NCI-H1048 (cell line): ENCODE measurements around the gene RNF180.

Experiments
- DNase-seq: peaks from one replicate; lab custom pipeline; 2025; lab: John Stamatoyannopoulos, UW

The RNF180 gene, protein sequence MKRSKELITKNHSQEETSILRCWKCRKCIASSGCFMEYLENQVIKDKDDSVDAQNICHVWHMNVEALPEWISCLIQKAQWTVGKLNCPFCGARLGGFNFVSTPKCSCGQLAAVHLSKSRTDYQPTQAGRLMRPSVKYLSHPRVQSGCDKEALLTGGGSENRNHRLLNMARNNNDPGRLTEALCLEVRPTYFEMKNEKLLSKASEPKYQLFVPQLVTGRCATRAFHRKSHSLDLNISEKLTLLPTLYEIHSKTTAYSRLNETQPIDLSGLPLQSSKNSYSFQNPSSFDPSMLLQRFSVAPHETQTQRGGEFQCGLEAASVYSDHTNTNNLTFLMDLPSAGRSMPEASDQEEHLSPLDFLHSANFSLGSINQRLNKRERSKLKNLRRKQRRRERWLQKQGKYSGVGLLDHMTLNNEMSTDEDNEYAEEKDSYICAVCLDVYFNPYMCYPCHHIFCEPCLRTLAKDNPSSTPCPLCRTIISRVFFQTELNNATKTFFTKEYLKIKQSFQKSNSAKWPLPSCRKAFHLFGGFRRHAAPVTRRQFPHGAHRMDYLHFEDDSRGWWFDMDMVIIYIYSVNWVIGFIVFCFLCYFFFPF

DNA sequence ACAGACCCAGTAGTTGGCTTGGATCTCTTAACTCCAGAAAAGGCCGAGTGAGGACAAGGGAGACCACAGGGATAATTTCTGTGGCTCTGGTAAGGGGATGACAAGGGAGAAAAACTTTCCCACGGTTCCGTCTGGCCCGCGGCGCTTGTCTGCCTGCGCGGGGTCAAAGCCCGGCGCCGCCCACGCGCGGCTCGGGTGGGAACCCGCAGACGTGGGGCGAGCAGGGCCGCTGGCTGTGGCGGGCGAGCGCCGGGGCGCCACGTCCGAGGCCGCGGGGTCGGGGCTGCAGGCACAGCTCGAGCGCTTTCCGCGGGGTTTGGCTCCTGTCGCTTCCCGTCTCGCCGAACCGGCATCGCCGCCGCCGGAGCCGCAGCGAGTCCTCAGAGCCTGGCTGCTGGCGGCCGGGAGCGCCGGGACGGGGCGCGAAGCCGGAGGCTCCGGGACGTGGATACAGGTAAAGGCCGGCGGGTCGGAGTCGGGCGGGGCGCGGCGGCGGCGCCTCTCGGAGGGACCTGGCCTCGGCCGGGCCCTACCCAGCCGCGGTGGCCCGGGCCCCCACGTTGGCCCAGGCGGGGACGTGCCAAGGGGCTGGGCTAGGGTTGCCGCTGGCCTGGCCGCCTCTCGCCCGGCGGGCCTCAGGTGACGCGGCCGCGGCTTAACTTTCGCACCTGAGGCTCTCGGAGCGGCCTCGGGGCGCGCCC is at the start of gene RNF180:
TSS of gene RNF180 (plus strand) at position 344 of the 701 bp plus-strand sequence. CDS start 34,965 bp downstream, outside the sequence.
- peak; percentile 25 for DNase-seq

DNA sequence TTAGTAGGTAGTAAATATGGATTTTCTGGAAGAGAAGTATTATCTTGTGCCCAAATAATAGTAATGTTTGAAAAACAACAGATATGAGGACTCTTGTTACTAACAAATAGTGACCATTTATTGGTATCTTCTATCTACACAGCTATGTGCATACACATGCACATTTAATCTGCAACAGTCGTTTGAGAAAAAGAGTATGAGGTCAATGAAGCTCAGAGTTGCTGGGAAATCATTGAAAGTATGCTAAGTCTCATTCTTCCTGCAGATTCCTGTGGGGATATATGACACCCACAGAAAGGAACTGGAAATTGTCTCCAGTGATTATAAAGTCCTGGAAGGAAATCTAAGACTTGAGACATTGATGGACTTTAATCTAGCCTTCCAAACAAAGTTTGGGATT is 40.1 kb upstream of the RNF180 start:
- no peak for DNase-seq

DNA sequence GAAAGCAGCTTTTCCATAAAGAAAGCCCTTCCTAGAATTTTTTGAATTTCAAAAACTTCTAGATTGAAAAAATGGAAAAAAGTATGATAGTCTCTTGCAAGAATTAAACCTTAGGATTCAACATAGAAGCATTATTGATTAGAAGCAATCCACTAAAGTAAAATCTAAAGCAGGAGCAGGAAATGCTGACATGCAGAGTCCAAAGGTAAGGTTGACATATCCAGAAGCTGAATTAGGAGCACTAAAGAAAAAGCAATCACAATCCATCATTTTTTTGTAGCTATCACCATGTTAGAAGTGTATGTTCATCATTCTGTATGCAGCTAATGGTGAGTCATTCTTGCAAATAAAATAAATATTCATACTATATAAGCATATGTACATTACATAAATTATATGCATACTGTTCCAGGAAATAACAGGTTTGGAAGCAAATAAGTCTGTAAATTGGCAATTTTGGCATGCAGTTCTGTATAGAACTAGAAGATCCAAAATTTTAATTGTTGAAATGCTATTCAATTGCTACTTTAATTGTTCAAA is 39.4 kb upstream of the RNF180 start:
- no peak for DNase-seq

DNA sequence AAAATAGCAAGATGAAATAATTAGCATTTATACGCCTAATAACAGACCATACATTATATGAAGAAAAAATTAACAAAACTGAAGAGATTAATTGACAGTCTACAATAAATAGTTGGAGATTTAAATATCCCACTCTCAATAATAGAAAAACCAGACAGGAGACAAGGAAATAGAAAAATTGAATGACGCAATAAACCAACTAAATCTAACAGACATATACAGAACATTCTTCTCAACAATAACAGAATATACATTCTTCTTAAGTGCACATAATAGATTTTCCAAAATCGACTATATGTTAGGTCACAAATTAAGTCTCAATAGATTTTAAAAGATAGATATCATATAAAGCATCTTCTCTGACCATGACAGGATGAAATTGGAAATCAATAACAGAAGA is 25.6 kb upstream of the RNF180 start:
- DNase-seq, result no peak

DNA sequence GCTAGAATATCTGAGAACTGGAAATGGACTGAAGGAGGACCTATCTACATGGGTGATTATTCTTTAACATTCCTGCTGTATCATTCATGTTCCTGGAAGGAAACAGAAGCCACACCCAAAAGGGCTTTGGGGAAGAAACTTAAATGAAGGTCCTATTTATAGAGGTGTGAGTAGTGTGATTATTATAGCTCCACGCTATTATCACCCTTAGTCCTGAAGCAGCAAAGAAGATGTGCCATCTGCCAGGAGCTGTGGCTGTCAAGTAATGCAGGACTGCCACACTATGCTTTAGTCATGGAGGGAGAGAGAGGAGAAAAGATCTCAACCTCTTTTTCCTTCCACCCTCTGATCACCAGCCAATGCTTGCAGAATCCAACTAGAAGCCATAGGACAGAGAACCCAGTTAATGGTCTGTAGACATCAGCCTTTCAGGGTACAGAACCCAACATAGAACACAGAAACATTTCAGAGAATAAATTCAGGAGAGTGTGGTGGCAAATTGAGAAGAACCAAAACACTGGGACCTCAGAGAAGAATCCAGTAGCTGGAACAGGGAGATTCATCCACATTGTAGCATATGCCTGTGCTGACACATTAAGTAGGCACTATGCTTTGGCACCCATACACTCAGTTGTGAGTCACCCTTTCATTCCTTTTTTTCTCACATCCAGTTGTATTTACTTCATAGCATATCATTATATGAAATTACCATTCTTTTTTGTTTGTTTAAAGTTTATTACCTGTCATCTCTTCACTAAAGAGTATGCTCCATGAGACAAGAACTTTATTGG is 21.0 kb upstream of the RNF180 start:
- no peak for DNase-seq

DNA sequence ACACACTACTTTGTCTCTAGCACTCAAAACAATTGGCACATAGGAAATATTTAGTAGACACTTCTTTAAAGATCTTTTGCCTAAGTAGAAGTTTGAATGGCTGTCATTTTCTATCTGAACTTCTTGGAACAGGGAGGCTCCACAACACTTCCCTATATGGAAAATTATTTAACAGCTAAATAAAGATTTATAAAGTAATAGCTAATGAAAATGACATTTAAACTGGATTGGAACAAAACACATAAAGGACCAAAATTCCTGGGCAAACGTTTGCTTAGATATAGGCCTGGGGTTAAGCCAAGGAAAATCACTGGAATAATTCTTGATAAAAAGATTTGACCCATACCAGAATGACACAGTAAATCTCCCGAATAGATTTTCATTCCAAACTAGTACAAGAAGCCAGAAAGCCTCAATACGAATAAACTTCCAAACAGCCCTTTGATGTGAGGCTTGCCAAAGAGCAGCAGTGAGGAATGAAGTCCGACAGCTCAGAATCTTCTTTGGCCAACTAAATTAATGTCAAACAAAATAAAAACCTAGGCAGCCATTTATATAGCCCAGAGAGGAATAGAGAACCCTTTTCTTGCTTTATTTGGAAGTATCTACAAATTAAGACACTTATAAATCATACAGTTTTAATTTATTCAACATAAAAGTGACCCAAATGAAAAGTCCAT is 20.3 kb upstream of the RNF180 start:
- DNase-seq, result no peak

DNA sequence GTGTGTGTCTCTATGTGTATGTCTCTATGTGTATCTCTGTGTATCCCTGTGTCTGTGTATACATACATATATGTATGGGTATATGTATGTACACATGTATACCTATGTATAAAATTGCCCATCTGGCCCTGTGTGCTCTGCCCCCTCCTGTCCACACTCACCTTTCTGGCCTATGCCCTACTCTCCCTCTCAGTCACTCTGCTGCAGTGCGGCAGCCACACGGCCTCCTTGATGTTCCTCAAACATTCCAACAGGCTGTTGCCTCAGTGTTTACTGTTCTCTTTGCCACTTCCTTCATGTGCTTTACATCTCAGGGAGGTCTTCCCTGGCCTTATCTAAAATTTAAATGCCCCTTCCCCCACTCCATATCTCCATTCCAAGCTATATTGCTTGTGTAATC is 18.3 kb upstream of the RNF180 start:
- DNase-seq, result no peak

DNA sequence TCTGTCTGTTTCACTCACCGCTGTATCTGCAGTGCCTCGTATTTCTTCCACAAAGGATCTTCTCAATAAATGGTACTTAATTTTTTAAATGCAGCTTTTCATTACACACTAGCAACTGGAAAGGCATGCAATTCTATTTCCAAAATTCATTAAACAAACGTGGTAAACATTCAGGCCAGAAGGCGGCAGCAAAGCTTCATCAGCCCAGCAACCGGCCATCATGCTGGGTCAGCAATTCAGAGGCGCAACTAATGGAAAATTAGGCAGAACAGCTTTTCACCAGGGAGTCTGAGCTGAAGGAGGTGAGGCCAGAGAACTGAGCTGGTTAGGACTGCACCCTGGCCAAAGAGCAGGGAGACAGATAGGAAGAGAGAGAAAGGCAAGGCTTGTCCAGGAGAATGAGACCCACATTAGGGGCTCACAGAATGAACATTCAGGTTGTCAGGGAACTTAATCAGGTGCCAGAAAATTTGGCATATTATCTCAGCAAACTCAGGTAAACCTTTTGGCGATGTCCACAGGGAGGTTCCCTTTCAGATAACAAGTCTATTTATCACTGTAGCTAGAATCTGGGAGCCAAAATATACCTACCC is 17.7 kb upstream of the RNF180 start:
- DNase-seq, result no peak

DNA sequence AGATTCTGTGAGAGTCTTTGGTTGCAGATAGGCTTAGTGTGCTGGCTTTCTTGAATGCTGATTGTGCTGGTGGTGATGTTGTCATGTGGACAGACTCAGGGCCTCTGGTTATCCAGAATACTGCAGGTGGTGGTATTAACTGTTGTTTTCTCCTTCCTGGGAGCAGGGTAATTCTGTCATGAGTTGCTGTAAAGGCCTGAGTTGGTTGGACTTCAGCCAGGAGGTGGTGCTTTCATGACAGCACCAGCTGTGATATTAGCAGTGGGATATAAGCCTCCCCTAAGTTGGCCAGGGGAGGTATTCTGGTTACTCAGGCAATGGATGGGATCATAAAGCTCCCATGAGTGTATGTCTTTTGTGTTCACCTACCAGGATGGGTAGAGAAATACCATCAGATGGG is 16.4 kb upstream of the RNF180 start:
- no peak for DNase-seq

DNA sequence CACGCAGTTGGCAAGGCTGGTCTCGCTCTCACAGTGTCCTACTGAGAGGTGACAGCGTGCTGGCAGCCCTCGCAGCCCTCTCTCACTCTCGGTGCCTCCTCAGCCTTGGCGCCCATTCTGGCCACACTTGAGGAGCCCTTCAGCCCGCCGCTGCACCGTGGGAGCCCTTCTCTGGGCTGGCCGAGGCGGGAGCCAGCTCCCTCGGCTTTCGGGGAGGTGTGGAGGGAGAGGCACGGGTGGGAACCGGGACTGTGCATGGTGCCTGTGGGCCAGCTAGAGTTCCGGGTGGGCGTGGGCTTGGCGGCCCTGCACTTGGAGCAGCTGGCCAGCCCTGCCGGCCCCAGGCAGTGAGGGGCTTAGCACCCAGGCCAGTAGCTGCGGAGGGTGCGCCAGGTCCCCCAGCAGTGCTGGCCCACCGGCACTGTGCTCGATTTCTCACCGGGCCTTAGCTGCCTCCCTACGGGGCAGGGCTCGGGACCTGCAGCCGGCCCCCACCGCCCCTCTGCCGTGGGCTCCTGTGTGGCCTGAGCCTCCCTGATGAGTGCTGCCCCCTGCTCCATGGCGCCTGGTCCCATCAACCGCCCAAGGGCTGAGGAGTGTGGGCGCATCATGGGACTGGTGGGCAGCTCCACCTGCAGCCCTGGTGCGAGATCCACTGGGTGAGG is 15.7 kb upstream of the RNF180 start:
- no peak for DNase-seq

DNA sequence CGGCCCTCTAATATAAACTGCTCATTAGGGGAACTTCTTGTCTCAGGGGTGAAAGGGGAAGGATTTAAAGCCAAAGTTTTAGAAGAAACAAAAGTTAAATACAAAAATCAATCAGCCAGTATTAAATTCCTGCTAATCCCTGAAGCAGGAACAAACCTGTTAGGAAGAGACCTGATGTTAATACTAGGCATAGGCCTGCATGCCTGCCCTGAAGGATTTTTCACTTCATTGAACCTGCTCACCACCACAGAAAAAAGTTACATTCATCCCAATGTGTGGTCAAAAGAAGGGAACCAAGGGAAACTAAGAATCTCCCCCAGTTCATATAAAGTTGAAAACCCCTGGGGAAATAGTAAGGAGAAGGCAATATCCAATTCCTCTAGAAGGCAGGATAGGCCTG is 9.4 kb upstream of the RNF180 start:
- no peak for DNase-seq

DNA sequence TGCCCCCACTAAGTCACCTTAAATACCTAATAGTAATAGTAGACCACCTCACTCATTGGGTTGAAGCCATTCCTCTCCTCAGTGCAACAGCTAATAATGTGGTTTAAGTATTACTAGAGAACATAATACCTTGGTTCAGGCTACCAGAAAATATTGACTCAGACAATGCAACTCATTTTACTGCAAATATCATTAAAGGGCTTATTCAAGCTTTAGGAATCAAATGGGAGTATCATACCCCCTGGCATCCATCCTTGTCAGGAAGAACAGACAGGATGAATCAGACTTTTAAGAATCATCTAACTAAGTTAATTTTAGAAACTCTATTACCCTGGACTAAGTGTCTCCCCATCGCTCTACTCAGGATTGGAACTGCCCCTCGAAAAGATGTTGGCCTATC is 6.8 kb upstream of the RNF180 start:
- no peak for DNase-seq

DNA sequence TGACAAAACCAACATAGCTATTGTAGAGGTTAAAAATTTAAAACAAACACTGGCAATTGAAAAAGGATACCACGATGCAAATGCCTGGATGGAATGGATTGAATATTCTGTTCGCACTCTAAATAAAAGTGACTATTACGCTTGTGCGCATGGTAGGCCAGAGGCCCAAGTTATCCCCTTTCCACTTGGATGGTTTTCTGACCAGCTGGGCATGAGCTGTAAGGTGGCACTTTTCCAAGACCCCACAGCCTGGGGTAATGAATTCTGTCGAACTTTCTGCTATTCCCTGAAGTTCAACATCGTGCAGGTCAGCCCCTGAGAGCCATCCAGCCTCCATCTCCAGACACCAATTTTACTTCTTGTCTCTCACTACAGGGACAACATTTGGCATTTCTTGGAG is 5.4 kb upstream of the RNF180 start:
- DNase-seq, result no peak

DNA sequence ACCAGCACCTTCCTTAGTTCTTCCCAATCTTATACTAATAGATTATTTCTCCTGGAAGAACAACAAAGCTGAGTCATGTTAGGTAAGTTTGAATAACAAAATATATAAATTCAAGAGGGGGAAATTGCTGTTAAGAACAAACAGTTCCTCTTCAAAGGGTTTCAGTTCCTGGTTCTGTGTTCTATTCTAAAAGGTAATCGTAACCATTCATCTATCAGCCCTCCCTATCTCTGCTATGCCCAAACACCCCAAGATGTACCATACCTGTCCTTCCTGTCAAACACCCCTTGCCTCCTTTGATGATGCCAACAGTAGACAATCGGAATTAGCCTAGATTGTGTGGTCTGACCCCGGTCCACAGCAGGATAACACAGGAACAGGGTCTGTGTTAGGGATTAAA is 4.2 kb upstream of the RNF180 start:
- no peak for DNase-seq

DNA sequence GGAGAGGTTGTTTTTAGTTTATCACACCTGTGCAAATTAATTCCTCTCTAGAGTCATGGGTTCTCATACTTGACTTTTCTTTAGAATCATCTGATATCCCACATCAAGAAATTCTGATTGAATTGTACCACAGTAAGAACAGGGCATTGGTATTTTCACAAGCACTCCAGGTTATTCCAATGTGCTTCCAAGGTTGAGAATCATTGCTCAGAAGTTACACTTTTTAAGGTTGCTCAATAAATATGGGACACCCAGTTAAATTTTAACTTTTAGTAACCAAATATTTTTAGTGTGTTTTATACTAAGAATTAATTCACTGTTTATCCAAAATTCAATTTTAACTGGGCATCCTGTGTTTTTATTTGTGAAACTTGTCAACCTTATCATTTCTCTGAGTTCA is 2.5 kb upstream of the RNF180 start:
- DNase-seq, result no peak

DNA sequence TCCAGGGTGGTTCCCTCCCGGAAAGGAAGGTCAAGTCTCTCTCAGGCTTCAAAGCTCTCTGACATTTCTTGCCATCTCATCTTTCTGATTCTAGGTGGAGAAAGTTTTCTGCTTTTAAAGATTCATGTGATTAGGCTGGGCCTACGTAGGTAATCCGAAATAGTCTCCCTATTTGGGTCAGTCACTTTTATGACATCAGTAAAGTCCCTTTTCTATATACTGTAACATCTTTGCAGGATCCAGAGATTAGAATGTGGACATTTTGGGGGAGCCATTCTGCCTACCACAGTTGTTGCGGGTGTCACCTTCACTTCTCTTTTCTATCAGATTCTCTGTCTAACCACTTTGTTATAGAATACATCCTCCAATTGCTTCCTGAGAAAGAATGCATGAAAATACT is 1.9 kb upstream of the RNF180 start:
- DNase-seq, result no peak

DNA sequence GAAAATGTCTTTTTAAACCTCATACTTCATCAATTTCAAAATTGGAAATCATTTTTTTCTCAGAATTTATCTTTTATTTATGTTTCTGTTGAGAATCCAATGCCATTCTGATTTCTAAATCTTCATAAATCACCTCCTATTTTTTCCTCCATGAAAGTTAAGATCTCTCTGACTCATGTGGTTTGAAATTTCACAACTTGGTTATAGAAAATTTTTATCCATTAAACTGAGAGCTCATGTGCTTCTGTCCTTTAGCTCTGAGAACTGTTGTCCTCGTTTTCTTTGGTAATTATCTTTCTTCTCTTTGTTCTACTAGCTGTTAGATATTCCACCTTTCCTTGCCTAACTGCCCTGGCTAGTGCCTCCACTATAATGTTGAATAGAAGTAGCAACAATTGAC is 1.5 kb upstream of the RNF180 start:
- no peak for DNase-seq

DNA sequence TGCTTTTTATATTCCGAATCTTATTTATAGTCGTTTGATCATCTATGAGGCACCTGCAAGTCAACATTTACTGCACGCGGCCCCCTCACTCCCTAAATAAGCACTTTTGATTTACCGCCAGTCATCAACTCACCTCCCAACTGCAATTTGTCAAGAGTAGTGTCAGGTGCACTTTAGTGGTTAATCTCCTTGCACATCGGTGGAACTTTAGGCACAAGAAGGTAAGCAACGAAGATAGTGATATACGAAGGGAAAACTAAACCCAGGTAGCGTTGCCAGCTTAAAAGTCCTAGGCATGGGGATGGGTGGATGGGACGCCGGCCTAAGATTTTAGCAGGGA is 513 bp upstream of the RNF180 start:
- no peak for DNase-seq

DNA sequence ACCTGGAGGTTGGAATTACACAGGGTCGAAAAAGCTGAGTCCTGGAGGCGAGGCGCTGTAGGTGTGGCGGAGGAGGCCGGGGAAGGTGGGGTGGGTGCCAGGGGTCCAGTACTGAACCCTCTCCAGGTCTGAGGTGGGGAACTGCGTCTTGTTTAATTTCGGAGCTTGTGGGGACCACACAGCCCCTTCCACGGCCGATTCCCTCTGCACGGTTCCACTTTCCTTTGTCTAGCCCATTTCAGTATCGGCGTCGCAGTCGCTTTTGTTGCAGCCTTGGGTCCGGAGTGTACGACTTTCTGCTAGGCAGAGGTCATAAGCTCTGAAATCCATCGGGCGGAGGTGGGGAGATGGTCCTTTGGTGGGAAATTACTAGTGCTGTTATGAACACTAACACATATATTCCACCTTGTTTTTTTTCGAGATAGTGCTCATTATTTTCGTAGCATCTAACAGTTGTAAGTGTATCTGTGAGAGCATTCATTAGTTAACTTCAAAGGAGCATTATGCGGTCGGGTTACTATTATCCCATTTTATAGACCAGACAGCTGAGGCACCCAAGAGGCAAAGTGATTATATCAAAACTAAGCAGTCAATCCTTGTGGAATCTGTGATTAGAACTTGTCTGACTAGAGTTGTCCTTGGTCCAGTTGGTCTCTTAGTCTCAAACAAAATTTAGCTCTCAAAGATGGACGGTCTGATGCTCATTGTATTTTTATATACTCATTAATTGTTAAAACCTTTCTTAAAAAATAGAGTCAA is 737 bp downstream of the RNF180 start:
- no peak for DNase-seq

DNA sequence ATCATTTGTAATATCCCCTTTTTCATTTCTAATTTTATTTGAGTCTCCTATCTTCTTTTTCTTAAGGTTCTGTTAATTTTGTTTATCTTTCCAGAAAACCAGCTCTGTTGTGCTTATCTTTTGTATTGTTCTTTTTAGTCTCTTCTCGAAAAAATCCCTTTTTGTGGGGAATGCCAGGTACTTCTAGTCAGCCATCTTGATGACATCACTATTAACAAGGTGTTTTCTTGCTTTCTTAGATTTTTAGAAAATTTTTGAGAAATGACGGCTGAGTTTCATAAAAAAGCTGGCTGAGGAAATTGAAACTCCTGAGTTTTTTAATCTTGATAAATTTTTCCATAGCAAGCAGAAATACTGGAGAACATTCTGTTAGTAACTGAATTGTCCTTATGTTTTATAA is 10.7 kb downstream of the RNF180 start:
- DNase-seq, result no peak
